RWPE2 (cell line): ENCODE data around the gene KLHL30.

ENCODE experiments used
- ATAC-seq: fragments of 200-7000 bp; cut with Tn5 transposase; 3 replicates; pipeline ENCODE4 v1.9.1; 2021; ENCODE audit warnings: low read depth
- DNase-seq: peaks from one replicate; pipeline ENCODE4 v3.0.0-alpha.2; 2020; ENCODE audit warnings: low spot score
- H3K27ac ChIP-seq: fragments of 450-650 bp; 2 replicates; pipeline ENCODE4 v1.5.1; 2017; ENCODE audit warnings: mild to moderate bottlenecking; ENCODE audit not compliant: poor library complexity, severe bottlenecking
- H3K27me3 ChIP-seq: fragments of 250-450 bp; sonication (Bioruptor Pico); 2 replicates; pipeline ENCODE4 v1.5.1; 2021; ENCODE audit warnings: mild to moderate bottlenecking, moderate library complexity; ENCODE audit not compliant: insufficient read depth, poor library complexity, severe bottlenecking
- H3K36me3 ChIP-seq: fragments of 250-450 bp; sonication (Bioruptor Pico); 2 replicates; pipeline ENCODE4 v1.5.1; 2020; ENCODE audit warnings: low read depth, mild to moderate bottlenecking, moderate library complexity
- H3K4me1 ChIP-seq: fragments of 250-450 bp; sonication (Bioruptor Pico); 2 replicates; pipeline ENCODE4 v1.5.1; 2021; ENCODE audit warnings: mild to moderate bottlenecking, moderate library complexity; ENCODE audit not compliant: insufficient read depth, poor library complexity, severe bottlenecking
- H3K4me3 ChIP-seq: fragments of 250-450 bp; sonication (Bioruptor Pico); 2 replicates; pipeline ENCODE4 v1.5.1; 2021; ENCODE audit warnings: mild to moderate bottlenecking, moderate library complexity; ENCODE audit not compliant: severe bottlenecking
- H3K9me3 ChIP-seq: fragments of 250-450 bp; sonication (Bioruptor Pico); 2 replicates; pipeline ENCODE4 v1.5.1; 2021; ENCODE audit warnings: mild to moderate bottlenecking, moderate library complexity; ENCODE audit not compliant: severe bottlenecking
- CTCF ChIP-seq: fragments of 450-650 bp; IDR thresholded peaks from one replicate; pipeline ENCODE4 v1.5.1; 2017; ENCODE audit warnings: mild to moderate bottlenecking, moderate library complexity; ENCODE audit not compliant: poor library complexity, severe bottlenecking

KLHL30 gene

GRCh38 chr2:238122287-238123217 lies 15.9 kb upstream of the KLHL30 start:
- ATAC-seq: no peak
- H3K9me3 ChIP-seq: no peaks in the 10 kb centered on the region
- no peaks in the 10 kb centered on the region for H3K36me3 ChIP-seq
- no peak overlapping the region for H3K4me3 ChIP-seq
- DNase-seq: no peak
- H3K27me3 ChIP-seq: peaks cover 10% of the 10 kb centered on the region
- no peak overlapping the region for H3K27ac ChIP-seq
- no peak for TF ChIP-seq CTCF
- H3K4me1 ChIP-seq: no peaks in the 10 kb centered on the region

GRCh38 chr2:238123218-238123971 lies 15.1 kb upstream of the KLHL30 start:
- ATAC-seq: no peak
- H3K27ac ChIP-seq: no peak overlapping the region
- peaks cover 10% of the 10 kb centered on the region for H3K27me3 ChIP-seq
- DNase-seq: no peak
- no peak for TF ChIP-seq CTCF
- H3K9me3 ChIP-seq: no peaks in the 10 kb centered on the region
- H3K4me3 ChIP-seq: no peak overlapping the region
- no peaks in the 10 kb centered on the region for H3K36me3 ChIP-seq
- no peaks in the 10 kb centered on the region for H3K4me1 ChIP-seq

GRCh38 chr2:238123991-238124470 lies 14.4 kb upstream of the KLHL30 start:
- ATAC-seq (no peak), DNase-seq (no peak)
- no peaks in the 10 kb centered on the region for H3K4me1 ChIP-seq
- no peak overlapping the region for H3K4me3 ChIP-seq
- peaks cover 10% of the 10 kb centered on the region for H3K27me3 ChIP-seq
- no peaks in the 10 kb centered on the region for H3K9me3 ChIP-seq
- no peak for TF ChIP-seq CTCF
- H3K27ac ChIP-seq: no peak overlapping the region
- no peaks in the 10 kb centered on the region for H3K36me3 ChIP-seq

- Histone ChIP-seq H3K27ac (no peak overlapping the region), H3K36me3 (no peaks in the 10 kb centered on the region), H3K4me3 (no peak overlapping the region), H3K27me3 (peaks cover 10% of the 10 kb centered on the region), H3K9me3 (no peaks in the 10 kb centered on the region), H3K4me1 (no peaks in the 10 kb centered on the region)
- TF ChIP-seq CTCF: no peak
- ATAC-seq (no peak), DNase-seq (no peak)
Measured at GRCh38 chr2:238124488-238125126, 13.9 kb upstream of the KLHL30 start.
